Neutrophil (primary cell): ENCODE data around the gene RAD51B.

Experiments used
- H3K27ac ChIP-seq: fragments of 200-600 bp; sonication (generic); 2 replicates; pipeline ENCODE4 v1.5.1; 2016; ENCODE audit warnings: mild to moderate bottlenecking, moderate library complexity
- H3K27me3 ChIP-seq: fragments of 200-600 bp; sonication (generic); 2 replicates; pipeline ENCODE4 v1.6.0; 2016; ENCODE audit warnings: mild to moderate bottlenecking
- H3K36me3 ChIP-seq: fragments of 200-600 bp; sonication (generic); 2 replicates; pipeline ENCODE4 v1.5.1; 2017
- H3K4me1 ChIP-seq, 2 experiments: fragments of 200-600 bp in 1 of 2; sonication (generic) in 1 of 2; 1 replicate in 1 of 2; 2 replicates in 1 of 2; pipeline versions ENCODE4 v1.5.1 to v1.6.1; 2013 to 2016; ENCODE audit warnings: low read depth in 1 of 2, low read length in 1 of 2, mild to moderate bottlenecking in 1 of 2, moderate library complexity in 1 of 2; ENCODE audit not compliant: control insufficient read depth in 1 of 2, insufficient read depth in 1 of 2
- H3K4me3 ChIP-seq, 2 experiments: fragments of 200-600 bp in 1 of 2; sonication (generic) in 1 of 2; 1 replicate in 1 of 2; 2 replicates in 1 of 2; pipeline ENCODE4 v1.5.1; 2013 to 2016; ENCODE audit warnings: low read depth in 1 of 2, low read length in 1 of 2, mild to moderate bottlenecking in 1 of 2, moderate library complexity in 1 of 2
- H3K9me3 ChIP-seq: fragments of 200-600 bp; sonication (generic); 2 replicates; pipeline ENCODE4 v1.5.1; 2016
- CTCF ChIP-seq: fragments of 200-600 bp; sonication (generic); IDR thresholded peaks from 2 replicates; pipeline ENCODE4 v1.5.1; 2016; ENCODE audit warnings: antibody characterized with exemption

RAD51B gene

DNA sequence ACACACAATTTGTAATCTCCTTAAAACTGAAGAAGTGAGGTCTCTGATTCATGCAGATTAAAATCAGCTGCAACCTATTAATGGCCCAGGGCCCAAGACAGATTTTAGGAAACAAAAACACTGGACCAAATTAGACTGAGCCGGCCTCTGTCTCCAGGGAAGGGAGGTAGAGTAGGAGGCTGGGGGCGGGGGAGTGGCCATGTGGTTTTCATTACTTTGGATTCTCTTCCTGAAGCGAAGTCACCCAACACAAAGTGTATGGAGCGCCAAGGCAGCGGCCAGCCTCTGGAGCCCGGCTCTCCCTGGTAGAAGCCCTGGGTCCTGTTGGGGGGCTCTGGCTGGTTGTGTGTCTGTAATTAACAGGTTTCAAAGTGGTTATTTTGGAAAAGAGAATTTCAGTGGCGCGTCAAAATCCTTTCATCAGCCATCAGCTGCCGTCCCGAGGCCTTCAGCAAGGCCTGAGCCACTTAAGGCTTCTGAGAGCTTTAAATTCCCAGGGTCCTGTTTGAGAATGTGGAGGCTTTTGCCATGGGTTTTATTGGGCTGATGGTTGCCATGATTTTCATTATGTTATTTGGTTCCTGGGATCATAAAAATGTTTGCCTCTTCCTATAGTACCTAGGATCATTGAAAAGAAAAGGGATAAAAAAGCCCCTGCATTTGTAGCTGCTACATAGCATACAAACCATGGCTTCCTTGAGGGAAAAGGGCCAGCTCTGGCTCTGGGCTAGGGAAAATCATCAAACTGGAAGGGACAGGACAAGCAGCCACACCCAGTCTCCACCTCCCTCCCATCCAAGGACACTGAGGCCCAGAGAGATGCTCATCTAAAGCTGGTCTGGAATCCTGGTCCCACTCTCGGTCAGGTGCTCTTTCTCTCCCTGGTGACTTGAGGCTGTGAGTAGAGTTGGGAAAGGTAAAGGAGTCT lies 690.9 kb downstream of the RAD51B start:
- Histone ChIP-seq H3K4me1 (no peaks in the 10 kb centered on the region), H3K27ac (no peak overlapping the region), H3K9me3 (no peaks in the 10 kb centered on the region), H3K27me3 (no peaks in the 10 kb centered on the region), H3K4me3 (no peak overlapping the region), H3K36me3 (no peaks in the 10 kb centered on the region)
- no peak for TF ChIP-seq CTCF

GRCh38 chr14:68511129-68512047 lies 691.8 kb downstream of the RAD51B start:
- Histone ChIP-seq H3K36me3 (no peaks in the 10 kb centered on the region), H3K27me3 (no peaks in the 10 kb centered on the region), H3K9me3 (no peaks in the 10 kb centered on the region), H3K4me3 (no peak overlapping the region), H3K27ac (no peak overlapping the region), H3K4me1 (no peaks in the 10 kb centered on the region)
- TF ChIP-seq CTCF = no peak

DNA sequence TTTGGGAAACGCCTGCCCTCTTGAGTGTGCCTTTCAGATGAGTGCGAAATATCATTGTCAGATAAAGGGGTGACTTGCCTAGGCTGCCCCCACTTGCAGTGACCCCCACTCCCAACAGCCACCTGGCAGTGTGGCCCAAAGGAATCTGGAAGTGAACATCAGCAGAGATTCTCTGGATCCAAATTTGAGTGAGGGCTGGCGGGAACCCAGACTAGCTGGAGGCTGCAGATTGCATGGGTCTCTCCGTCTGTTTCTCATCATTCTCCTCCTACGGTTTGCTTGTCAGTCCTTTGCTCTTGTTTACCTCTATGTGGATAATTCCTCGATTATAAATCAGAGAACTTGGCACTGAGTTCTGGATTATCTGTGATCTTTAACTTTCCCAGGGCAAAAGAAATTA lies 692.5 kb downstream of the RAD51B start:
- no peaks in the 10 kb centered on the region for H3K36me3 ChIP-seq
- H3K27me3 ChIP-seq = no peaks in the 10 kb centered on the region
- H3K4me3 ChIP-seq = no peak overlapping the region
- H3K27ac ChIP-seq = no peak overlapping the region
- no peaks in the 10 kb centered on the region for H3K9me3 ChIP-seq
- no peaks in the 10 kb centered on the region for H3K4me1 ChIP-seq
- TF ChIP-seq CTCF = no peak

- Histone ChIP-seq H3K9me3 (no peaks in the 10 kb centered on the region), H3K4me3 (no peak overlapping the region), H3K27ac (no peak overlapping the region), H3K36me3 (no peaks in the 10 kb centered on the region), H3K27me3 (no peaks in the 10 kb centered on the region), H3K4me1 (no peaks in the 10 kb centered on the region)
- TF ChIP-seq CTCF = no peak
These were observed 693.6 kb downstream of the RAD51B start for GRCh38 chr14:68513137-68513536.

DNA sequence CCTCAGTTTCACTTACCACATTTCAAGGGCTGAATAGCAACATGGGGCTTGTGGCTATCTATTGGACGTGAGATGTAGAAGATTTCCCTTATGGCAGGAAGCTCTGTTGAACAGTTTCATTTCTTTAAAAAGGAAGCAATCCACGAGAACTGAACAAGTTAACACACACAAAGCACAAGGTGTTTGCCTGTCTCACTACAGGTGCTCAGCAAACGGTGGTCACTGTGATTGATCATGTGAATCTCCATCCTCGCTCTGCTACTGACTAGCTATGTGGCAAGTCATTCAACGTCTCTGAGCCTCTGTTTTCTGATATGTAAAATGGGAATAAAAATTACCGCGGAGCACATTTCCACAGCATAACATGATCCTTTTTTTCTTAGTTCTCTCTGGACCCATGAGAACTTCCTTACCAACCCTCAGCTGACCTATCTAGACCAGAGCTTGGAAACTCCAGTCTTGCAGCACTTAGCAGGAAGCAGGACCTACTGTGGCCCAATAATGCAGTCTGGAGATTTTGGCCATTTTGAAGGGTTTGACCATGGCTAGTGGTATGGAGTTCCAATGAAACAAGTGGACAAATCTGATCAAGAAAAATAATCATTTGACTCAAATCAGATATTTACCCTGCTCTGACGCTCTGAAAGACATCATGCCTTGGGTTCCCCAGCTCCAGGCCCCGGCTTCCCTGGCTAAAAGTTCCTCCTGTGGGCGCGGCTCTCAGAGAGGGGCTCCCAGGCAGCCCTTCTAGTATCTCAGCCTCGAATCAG lies 694.4 kb downstream of the RAD51B start:
- Histone ChIP-seq H3K9me3 (no peaks in the 10 kb centered on the region), H3K36me3 (no peaks in the 10 kb centered on the region), H3K4me1 (no peaks in the 10 kb centered on the region), H3K27me3 (no peaks in the 10 kb centered on the region), H3K27ac (no peak overlapping the region), H3K4me3 (no peak overlapping the region)
- TF ChIP-seq CTCF = no peak
